GM18870 (cell line): Measurements from ENCODE around the gene BST1.
A peak's percentile ranks its signal among the peaks of the same experiment; 100 is the strongest.
"Not testable (repeated sequence)": the region's sequence is repeated elsewhere in the genome, so short reads cannot be mapped to it uniquely, and the experiment has no call there.

Experiments used
- ATAC-seq: cut with Tn5 transposase; IDR thresholded peaks from one replicate; pipeline ENCODE4 v1.9.1; 2021; ENCODE audit warnings: moderate library complexity; ENCODE audit not compliant: unreplicated experiment

The BST1 gene

DNA sequence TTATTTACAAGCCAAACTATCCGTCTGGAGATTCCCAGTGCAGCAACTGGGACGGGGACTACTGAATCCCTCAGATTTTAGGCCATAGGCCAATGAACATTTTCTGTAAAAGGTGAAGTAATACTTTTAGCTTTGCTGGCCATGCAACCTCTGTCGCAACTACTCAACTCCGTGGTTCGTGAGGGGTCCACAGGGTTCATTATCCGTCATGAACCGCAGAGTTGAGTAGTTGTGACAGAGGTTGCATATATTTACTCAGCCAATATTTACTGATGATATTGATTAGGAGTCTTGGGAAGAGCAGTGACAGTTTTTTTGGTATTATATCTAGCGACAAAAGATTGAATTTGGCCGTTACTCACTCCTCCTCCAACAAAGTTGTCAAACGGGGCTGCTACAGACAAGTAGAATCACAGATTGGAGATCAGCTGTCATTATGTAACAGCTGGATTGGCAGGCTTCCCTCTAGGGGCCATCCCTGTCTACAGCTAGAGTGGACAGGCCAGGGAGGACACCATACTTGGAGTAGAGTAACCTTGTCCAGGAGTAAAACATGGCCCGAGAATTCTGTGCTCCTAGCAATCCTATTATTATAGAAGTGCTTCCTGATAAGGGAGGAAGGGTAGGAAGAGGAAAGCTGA, 38.0 kb downstream of the BST1 start:
- ATAC-seq = no peak

DNA sequence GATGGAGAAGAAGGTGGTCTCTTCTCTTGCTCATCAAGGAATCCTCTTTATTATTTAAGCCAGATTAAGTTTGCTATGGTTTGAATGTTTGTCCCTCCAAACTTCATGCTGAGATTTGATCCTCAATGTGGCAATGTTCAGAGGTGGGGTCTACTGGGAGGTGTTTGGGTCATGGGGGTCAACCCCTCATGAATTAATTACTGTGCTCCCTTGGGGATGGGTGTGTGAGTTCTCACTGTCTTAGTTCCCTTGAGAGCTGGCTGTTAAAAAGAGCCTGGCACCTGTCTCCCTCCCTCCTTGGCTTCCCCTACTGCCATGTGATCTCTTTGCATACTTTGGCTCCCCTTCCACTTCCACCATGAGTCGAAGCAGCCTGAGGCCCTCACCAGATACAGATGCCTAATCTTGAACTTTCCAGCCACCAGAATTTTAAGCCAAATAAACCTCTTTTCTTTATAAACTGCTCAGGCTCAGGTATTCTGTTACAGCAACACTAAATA, 39.3 kb downstream of the BST1 start:
- ATAC-seq = no peak

DNA sequence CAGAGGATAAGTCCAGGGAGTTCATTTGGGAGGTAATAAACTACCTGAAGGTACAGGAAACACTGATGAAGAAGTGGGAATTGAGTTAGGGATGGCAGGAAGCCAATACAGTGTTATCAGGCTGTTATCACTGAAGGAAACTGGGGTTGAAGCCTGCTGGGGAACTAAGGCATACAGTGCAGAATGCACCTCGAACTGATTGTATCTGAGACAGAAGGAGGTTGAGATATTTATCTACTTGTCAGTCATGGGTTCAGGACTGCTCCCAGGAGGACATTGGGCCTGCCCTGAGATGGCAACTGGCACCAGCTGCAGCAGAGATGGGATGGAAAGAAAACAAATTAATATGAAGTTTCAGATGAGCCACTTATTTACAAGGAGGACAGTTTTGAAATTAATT, 39.8 kb downstream of the BST1 start:
- ATAC-seq = no peak

DNA sequence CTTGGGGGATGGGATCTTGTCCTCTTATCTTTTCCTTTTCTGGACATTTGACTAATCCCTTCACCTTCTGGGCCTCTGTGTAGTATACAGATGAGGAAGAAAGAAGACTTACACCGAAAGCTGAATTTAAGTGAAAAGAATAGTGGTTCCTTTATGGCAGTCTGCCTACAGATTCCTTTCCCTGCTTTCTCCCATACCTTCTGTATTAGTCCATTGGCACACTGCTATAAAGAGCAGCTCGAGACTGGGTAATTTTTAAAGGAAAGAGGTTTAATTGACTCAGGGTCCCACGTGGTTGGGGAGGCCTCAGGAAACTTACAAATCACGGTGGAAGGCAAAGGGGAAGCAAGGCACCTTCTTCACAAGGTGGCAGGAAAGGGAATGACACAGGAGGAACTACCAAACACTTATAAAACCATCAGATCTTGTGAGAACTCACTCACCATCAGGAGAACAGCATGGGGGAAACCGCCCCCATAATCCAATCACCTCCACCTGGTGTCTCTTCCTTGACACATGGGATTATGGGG, 41.2 kb downstream of the BST1 start:
- no peak for ATAC-seq

DNA sequence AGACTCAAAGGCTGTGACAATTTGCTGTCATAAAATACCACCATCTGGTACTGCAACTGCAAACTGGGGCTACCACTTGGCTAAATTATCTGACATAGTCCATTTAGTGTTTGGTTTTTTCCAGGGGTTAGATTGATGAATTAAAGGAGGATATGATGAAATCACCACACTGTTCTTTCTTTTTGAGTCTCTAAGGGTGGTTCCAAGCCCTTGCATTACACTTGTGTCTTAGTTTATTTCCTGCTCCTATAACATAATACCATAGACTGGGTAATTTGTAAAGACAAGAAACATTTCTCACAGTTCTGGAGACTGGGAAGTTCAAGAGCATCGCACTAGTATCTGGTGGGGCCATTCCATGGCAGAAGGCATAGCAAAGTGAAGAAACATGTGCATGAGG, 43.2 kb downstream of the BST1 start:
- ATAC-seq = no peak

DNA sequence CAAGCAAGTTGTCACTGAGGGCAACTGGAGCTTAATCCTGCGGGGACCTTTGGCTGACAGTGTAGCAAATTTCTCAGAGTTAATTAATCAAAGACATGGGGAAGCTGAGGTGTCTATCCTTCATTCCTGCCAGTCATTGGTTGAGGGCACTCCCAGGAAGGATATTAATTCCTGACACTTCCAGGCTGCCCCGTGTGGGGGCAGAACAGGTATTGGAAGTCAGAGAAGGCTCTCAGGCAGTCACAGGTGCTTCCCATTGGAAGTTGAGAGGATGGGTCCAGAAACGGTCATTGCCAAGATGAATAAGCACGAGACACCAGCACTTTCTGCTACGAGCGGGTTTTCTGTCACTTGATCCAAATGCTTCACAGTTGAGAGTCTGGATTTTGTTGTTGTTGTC, 46.1 kb downstream of the BST1 start:
- ATAC-seq = no peak

DNA sequence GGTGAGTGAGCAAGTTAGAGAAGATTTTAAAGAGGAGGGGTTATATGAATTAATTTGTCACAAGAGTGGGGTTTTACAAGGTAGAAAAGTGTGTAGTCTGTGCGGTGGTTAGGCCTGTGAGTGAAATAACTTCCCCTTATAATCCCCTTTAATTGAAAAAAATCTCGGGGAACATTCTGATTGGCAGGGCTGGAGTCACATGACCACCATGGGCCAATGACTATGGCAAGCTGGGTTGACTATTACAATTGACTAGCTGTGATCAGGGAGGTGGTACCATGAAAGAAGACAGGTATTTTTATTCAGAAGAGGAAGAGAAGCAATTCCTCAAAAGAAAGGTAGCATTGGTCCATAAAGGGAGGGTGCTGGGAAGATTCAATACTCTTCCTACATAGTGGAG, 48.3 kb downstream of the BST1 start:
- no peak for ATAC-seq

DNA sequence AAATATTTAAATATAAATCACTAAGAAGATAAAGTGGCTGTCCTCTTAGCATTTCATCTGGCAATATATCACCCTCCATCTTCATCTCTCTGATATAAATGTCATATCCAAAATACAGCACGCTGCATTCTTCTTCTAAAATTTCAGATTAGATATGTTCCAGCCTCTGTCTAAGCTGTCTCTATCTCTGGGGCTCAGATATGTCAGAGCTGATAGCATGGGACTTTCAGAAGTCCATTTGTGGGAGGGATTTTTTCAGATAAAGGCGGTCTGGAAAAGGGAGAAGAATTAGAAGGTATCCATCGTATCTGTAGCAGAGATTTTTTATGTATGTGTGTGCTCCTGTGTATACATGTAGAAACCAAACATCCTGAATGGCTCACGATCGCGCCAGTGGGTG, 50.2 kb downstream of the BST1 start:
- no peak for ATAC-seq

DNA sequence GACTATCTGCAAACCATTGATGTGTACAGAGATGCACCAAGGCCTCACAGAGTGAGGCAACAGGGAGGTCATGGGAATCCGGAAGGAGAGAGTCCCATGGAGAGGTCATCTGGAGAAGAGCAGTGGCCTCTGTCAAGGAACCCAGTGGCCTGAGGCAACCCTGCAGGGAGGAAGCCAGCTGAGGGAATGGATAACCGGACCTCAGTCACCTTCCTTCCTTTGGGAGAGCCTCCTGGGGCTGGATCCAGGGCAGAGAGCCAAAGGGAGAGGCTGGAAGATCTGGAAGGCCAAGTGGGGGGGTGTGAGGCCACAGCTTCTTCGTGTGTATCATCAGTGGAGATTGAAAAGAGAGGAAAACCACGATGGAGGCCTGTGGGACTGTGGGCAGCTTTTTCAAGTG, 50.9 kb downstream of the BST1 start:
- no peak for ATAC-seq

DNA sequence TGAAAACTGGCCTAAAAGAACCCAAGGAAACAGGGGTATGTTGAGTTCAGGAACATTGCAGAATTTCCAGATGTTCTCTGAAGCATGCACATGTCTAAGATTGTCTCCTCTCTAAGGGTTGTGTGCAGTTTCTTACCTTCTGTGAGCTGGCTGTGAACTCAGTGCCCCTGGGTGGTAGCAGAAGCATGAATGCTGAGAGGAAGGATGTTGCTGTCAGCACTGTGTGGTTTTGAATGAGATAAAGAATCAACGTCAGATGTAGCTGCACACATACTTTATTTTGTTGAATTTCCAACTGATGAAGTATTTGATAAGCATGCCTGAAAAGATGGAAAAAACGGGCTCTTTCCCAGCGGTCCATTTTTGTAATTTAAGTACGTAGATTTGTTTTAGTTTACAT, 51.5 kb downstream of the BST1 start:
- ATAC-seq = no peak

DNA sequence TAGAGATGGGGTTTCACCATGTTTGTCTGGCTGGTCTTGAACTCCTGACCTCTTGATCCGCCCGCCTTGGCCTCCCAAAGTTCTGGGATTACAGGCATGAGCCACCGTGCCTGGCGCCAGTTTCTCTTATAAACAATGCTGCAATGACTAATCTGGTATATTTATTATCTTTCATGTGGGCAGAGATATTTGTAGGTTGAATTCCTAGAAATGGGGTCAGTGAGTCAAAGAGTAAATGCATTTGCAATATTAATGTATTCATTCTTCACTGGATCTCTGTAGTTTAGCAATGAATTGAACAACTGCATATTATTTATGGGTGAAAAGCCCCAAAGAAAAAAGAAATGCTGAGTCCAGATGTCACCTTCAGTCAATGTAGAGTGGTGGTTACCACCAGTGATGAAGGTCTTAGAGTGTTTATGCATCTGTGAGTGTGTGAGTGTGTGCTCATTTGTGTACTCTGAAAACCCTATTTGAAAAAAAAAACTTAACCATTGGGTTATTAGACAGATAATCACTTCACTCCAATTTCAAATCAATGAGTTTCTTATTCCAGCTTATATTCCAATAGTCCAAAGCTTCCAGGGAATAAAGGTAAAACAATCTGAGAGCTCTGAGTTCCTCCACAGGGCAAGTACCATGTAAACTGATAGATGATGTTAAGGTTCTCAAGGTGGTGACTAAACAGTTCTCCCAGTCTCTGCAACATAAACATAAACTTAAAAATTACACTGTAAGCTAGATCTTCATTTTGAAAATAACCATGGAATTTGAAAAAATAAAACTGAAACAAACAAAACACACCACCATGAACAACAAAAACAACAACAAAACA, 52.7 kb downstream of the BST1 start:
- ATAC-seq = peak; percentile 2

DNA sequence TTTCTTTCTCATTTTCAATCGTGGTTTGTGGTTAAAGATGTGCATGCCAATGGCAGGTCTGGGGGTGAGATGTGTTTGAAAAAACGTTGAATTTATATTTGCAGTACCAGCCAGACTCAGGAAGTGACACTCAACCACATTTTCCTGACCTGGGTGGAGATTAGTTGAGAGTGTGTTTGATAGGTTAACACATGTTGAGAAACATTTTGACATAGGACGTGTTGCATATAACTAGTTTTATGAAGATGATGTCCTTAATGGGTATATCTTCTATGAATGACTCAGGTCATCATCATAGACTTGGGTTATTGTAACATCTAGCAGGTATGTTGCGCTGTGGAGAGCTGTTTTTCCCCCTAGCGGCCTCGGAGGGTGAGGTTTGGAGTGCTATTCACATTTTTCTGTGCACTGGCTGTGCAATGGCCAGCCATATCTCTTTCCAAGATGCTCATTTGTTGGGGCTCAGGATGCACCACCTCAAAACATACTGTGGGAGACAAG, 53.5 kb downstream of the BST1 start:
- ATAC-seq = peak; percentile 91

DNA sequence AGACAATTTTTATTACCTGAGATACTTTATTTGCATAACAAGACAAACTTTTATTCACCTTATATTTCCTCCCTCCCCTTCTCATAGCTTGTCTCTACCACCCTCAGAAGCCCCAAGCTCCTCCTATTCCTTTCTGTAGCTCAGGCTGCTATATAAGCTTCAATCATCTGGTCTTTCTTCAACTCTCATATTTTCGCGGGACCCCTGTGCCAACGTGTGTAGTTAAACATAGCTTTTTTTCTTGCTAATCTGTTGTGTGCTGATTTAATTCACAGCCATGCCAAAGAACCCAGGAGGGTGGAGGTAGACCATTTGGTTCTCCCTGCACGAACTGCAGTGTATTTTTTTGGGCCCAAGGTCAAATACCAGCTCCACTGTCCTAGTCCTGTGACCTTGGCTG, 54.2 kb downstream of the BST1 start:
- ATAC-seq = no peak

DNA sequence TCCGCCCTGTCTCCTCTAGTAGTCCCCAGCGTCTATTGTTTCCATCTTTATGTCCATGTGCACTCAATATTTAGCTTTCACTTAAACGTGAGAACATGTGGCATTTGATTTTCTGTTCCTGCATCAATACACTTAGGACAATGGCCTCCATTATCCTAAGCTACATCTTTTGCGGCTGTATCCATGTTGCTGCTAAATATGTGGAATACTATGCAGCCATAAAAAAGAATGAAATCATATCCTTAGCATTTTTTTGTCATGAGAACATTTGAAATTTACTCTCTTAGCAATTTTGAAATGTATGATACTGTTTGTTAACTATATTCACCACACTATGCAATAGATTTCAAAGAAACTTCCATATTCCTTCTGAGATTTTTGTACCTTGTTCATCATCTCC, 55.4 kb downstream of the BST1 start:
- ATAC-seq = no peak

DNA sequence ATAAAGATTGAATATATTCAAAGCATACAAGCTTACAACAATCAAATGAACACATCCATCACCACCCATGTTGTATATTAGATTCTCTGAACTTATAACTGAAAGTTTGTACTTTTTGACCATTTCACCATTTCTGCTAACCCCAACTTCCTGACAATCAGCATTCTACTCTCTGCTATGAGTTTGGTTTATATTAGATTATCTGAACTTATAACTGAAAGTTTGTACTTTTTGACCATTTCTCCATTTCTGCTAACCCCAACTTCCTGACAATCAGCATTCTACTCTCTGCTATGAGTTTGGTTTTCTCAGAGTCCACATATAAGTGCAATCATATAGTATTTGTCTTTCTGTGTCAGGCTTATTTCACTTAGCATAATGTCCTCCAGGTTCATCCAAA, 59.6 kb downstream of the BST1 start:
- ATAC-seq = not testable (repeated sequence)

DNA sequence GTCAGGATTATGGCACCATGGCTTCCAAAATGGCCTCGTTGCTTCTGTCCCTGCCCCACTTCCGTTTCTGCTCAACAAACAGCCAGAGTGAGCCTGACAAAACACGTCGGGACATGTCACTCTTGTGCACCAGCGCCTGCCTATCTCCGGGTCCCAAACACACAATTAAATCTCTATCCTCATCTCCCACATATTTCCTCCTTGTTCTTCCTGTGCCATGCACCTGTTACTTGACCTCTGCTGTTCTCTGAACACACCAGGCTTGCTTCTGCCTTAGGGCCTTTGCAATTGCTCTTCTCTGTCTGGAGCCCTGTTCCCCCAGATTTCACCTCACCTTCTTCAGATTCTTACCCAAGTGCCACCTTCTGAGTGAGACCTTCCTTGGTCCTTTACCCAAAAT, 62.5 kb downstream of the BST1 start:
- ATAC-seq = no peak

DNA sequence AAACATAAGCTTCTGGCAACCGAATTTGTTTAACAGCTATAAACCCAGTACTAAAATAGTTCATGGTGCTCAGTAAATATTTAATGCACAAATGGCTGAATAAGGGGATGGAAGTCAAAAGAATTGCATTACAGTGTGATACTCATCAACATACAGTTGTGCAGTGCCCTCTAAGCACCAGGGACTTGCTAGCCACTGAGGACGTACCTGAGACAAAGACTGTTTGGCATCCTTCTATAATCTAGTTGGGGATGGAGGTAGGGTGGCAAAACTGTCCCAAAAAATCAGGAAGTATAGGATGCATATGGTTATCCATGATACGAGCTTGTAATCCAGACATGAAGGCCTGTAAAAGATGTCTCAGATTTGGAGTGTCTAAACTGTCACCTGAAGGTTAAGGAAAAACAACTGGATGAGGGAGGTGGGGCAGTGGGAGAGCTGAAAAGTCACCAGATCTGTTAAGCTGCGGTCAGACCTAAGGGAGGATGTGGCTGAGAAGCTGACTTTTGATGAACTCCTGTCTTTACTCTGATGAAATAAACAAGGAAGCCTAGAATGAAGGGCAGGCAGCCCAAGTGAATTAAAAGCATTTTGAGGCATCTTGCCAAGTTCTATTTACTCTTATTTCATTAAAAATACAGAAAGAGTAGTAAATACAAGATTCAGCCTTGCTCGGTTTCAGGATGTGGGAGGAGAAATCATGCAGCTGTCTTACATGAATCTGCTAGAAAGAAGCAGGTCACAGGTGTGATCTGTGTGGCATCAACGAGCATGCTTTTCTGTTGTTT, 63.2 kb downstream of the BST1 start:
- peak; percentile 79 for ATAC-seq

DNA sequence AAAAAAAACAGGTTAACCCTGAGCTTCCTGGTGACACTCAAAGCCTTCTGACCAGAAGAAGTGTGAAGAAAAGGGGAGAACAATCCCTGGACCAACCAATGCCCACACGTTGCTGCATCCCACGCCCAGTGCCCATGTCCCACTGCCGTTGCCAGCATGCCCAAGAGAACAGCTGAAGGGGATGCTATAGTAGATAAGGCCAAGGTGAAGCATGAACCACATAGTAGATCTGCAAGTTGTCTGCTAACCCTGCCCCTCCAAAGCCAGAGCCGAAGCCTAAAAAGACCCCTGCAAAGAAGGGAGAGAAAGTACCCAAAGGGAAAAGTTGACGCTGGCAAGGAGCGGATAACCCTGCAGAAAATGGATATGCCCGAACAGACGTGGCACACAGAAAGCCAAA, 64.0 kb downstream of the BST1 start:
- no peak for ATAC-seq

DNA sequence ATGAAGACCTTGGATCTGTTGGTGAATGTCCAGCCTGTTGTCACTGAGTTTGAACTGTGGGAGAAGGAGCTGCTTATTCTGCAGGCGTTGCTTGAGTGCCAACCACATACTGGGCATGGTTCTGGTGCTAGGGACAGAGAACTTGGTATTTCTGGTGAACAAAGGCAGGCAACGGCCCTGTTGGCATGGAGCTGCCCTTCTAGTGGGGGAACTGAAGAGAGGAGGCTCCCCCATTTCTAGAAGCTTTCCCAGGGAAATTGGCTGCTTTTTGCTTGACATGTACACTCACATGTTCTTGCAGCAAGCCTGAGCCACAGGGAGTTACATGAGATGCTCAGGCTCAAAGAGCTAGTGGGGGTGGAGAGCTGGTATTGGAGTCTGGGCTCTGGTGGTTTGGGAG, 66.3 kb downstream of the BST1 start:
- ATAC-seq = no peak

DNA sequence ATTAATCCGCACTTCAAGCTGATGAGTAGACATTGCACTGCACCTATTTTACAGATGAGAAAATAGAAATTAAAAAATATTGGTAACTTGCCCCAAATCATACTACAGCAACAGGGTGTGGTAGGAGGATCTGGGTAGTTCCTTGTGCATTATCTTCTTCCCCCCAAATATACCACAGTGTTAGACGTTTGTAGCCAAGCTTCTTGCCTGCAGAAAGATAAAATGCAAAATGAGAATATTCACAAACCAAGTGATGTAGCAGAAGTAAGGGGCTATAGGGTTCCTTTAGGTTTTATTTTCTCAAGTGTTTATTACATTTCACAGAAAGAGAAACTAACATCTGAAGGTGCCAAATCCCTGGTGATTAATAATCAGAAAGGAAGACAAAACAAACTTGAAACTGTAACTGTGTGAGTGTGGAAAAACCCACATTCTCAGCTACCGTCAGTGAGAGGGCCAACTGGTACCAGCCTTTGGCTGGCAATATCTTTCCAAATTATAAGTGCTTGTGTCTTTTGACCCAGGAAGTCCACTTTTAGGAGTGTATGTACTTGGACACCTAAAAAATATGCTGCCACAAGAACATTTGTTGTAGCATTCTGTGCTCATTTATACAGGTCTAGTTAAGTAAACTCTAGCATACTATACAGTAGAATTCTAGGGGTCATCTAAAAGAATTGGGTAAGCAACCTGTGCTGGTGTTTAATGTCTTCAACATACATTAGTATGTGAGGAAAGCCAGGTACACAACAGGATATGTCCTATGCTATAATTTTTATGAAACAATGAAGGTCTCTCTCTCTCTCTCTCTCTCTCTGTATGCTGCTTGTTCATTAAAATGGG, 68.6 kb downstream of the BST1 start:
- peak; percentile 91 for ATAC-seq
